ENCODE data around the gene CACNA1B.

GRCh38 chr9:138016406-138017187 is 139.0 kb downstream of the CACNA1B start:
- TF ChIP-seq CTCF (IDR thresholded peaks at IDR 0.05) (no peak), EZH2 (IDR thresholded peaks at IDR 0.05; ENCODE audit: borderline replicate concordance, insufficient read depth, low read depth, low read length, poor library complexity, severe bottlenecking) (no peak)
